Activated T-helper 17 cell treated with anti-CD3 and anti-CD28 coated beads, Interleukin-2, amount 50 U/mL, for 72 hours (primary cell): ENCODE results near the gene MED9. TPM values are rescaled to one million over a fixed set of nuclear protein-coding genes. Genes with fewer than 3 reads are reported as not detected.

Source experiments
- ATAC-seq: fragments of 150-1000 bp; cut with Tn5 transposase; replicated peaks from 2 replicates; pipeline ENCODE4 v1.10.0; 2021; ENCODE audit warnings: mild to moderate bottlenecking, moderate library complexity
- H3K27ac Mint-ChIP-seq: one replicate; pipeline ENCODE4 v1.8.0; 2022; ENCODE audit warnings: mixed read lengths
- H3K27me3 Mint-ChIP-seq: one replicate; pipeline ENCODE4 v1.8.0; 2022; ENCODE audit warnings: mixed read lengths
- H3K36me3 Mint-ChIP-seq: one replicate; pipeline ENCODE4 v1.8.0; 2022; ENCODE audit warnings: low read depth, mild to moderate bottlenecking, mixed read lengths
- H3K4me1 Mint-ChIP-seq: one replicate; pipeline ENCODE4 v1.8.0; 2022; ENCODE audit warnings: mixed read lengths
- H3K4me3 Mint-ChIP-seq: one replicate; pipeline ENCODE4 v1.8.0; 2022; ENCODE audit warnings: mild to moderate bottlenecking, mixed read lengths
- H3K9me3 Mint-ChIP-seq: one replicate; pipeline ENCODE4 v1.8.0; 2022; ENCODE audit warnings: mixed read lengths
- total RNA-seq, 2 donors: library from RNA; stranded (reverse); gene quantifications; one replicate each; pipeline ENCODE4 v1.2.3, GENCODE V29; 2022

The MED9 gene
- total RNA-seq, 2 donors from 2014 or later, result 12.3 to 14.9 TPM

- Mint-ChIP-seq H3K4me3 (no peak overlapping the region), H3K9me3 (no peaks in the 10 kb centered on the region), H3K36me3 (no peaks in the 10 kb centered on the region), H3K4me1 (no peaks in the 10 kb centered on the region), H3K27ac (peak overlapping the region; percentile 6), H3K27me3 (no peaks in the 10 kb centered on the region)
- ATAC-seq, result no peak
Measured at GRCh38 chr17:17516941-17517720, 40.3 kb downstream of the MED9 start.

GRCh38 chr17:17518014-17518413 is 41.2 kb downstream of the MED9 start:
- Mint-ChIP-seq H3K4me3 (no peak overlapping the region), H3K4me1 (no peaks in the 10 kb centered on the region), H3K9me3 (no peaks in the 10 kb centered on the region), H3K27ac (no peak overlapping the region), H3K36me3 (no peaks in the 10 kb centered on the region), H3K27me3 (no peaks in the 10 kb centered on the region)
- no peak for ATAC-seq

- Mint-ChIP-seq H3K36me3 (no peaks in the 10 kb centered on the region), H3K4me1 (no peaks in the 10 kb centered on the region), H3K27ac (no peak overlapping the region), H3K9me3 (no peaks in the 10 kb centered on the region), H3K27me3 (no peaks in the 10 kb centered on the region), H3K4me3 (no peak overlapping the region)
- ATAC-seq, result no peak
Measured at GRCh38 chr17:17518951-17519350, 42.2 kb downstream of the MED9 start.

- no peaks in the 10 kb centered on the region for H3K27me3 Mint-ChIP-seq
- no peaks in the 10 kb centered on the region for H3K36me3 Mint-ChIP-seq
- H3K4me3 Mint-ChIP-seq, result no peak overlapping the region
- H3K27ac Mint-ChIP-seq, result no peak overlapping the region
- no peak for ATAC-seq
- H3K9me3 Mint-ChIP-seq, result no peaks in the 10 kb centered on the region
- no peaks in the 10 kb centered on the region for H3K4me1 Mint-ChIP-seq
Measured at GRCh38 chr17:17519886-17520285, 43.1 kb downstream of the MED9 start.

- Mint-ChIP-seq H3K27ac (no peak overlapping the region), H3K4me1 (no peaks in the 10 kb centered on the region), H3K36me3 (no peaks in the 10 kb centered on the region), H3K4me3 (no peak overlapping the region), H3K27me3 (no peaks in the 10 kb centered on the region), H3K9me3 (no peaks in the 10 kb centered on the region)
- no peak for ATAC-seq
Measured at GRCh38 chr17:17520599-17521232, 43.9 kb downstream of the MED9 start.

- Mint-ChIP-seq H3K4me1 (no peaks in the 10 kb centered on the region), H3K9me3 (no peaks in the 10 kb centered on the region), H3K4me3 (no peak overlapping the region), H3K27me3 (no peaks in the 10 kb centered on the region), H3K36me3 (no peaks in the 10 kb centered on the region), H3K27ac (no peak overlapping the region)
- ATAC-seq, result no peak
Measured at GRCh38 chr17:17523001-17523730, 46.4 kb downstream of the MED9 start.

- H3K4me3 Mint-ChIP-seq, result no peak overlapping the region
Measured at GRCh38 chr17:17523731-17524490, 47.1 kb downstream of the MED9 start.

GRCh38 chr17:17525311-17525710 is 48.5 kb downstream of the MED9 start:
- H3K36me3 Mint-ChIP-seq, result no peaks in the 10 kb centered on the region
- H3K4me1 Mint-ChIP-seq, result no peaks in the 10 kb centered on the region
- no peak for ATAC-seq
- no peak overlapping the region for H3K4me3 Mint-ChIP-seq
- no peak overlapping the region for H3K27ac Mint-ChIP-seq
- H3K9me3 Mint-ChIP-seq, result no peaks in the 10 kb centered on the region
- H3K27me3 Mint-ChIP-seq, result no peaks in the 10 kb centered on the region

More at GRCh38 chr17:17523731-17524490, 47.1 kb downstream of the MED9 start:
- Mint-ChIP-seq H3K9me3 (no peaks in the 10 kb centered on the region), H3K27me3 (no peaks in the 10 kb centered on the region), H3K36me3 (no peaks in the 10 kb centered on the region), H3K4me1 (no peaks in the 10 kb centered on the region), H3K27ac (no peak overlapping the region)
- ATAC-seq, result no peak

GRCh38 chr17:17525956-17526355 is 49.2 kb downstream of the MED9 start:
- Mint-ChIP-seq H3K27ac (no peak overlapping the region), H3K27me3 (no peaks in the 10 kb centered on the region), H3K4me1 (no peaks in the 10 kb centered on the region), H3K9me3 (no peaks in the 10 kb centered on the region), H3K4me3 (no peak overlapping the region), H3K36me3 (no peaks in the 10 kb centered on the region)
- no peak for ATAC-seq

- Mint-ChIP-seq H3K36me3 (no peaks in the 10 kb centered on the region), H3K27me3 (no peaks in the 10 kb centered on the region), H3K4me3 (no peak overlapping the region), H3K9me3 (no peaks in the 10 kb centered on the region), H3K27ac (no peak overlapping the region), H3K4me1 (no peaks in the 10 kb centered on the region)
- ATAC-seq, result no peak
Measured at GRCh38 chr17:17526369-17526768, 49.6 kb downstream of the MED9 start.

- no peak for ATAC-seq
Measured at GRCh38 chr17:17527534-17527933, 50.7 kb downstream of the MED9 start.

GRCh38 chr17:17527956-17528500 is 51.2 kb downstream of the MED9 start:
- Mint-ChIP-seq H3K27ac (no peak overlapping the region), H3K9me3 (no peaks in the 10 kb centered on the region), H3K4me1 (no peaks in the 10 kb centered on the region), H3K27me3 (no peaks in the 10 kb centered on the region), H3K36me3 (no peaks in the 10 kb centered on the region), H3K4me3 (no peak overlapping the region)
- ATAC-seq, result no peak

More at GRCh38 chr17:17527534-17527933, 50.7 kb downstream of the MED9 start:
- Mint-ChIP-seq H3K9me3 (no peaks in the 10 kb centered on the region), H3K36me3 (no peaks in the 10 kb centered on the region), H3K4me1 (no peaks in the 10 kb centered on the region), H3K27me3 (no peaks in the 10 kb centered on the region), H3K27ac (no peak overlapping the region), H3K4me3 (no peak overlapping the region)

GRCh38 chr17:17528696-17529652 is 52.2 kb downstream of the MED9 start:
- Mint-ChIP-seq H3K36me3 (no peaks in the 10 kb centered on the region), H3K27me3 (no peaks in the 10 kb centered on the region), H3K4me1 (no peaks in the 10 kb centered on the region), H3K27ac (no peak overlapping the region), H3K4me3 (no peak overlapping the region), H3K9me3 (no peaks in the 10 kb centered on the region)
- ATAC-seq, result no peak
